GM18873 (cell line): Measurements from ENCODE around the gene CEP192.
"Not testable (repeated sequence)": the region's sequence is repeated elsewhere in the genome, so short reads cannot be mapped to it uniquely, and the experiment has no call there.

Experiments
- ATAC-seq: cut with Tn5 transposase; IDR thresholded peaks from one replicate; pipeline ENCODE4 v1.9.1; 2021; ENCODE audit warnings: mild to moderate bottlenecking, moderate library complexity, moderate number of reproducible peaks; ENCODE audit not compliant: unreplicated experiment, low FRiP score

The CEP192 gene

GRCh38 chr18:13028869-13029268 is 37.7 kb downstream of the CEP192 start:
- no peak for ATAC-seq

- no peak for ATAC-seq
Measured at GRCh38 chr18:13032173-13032572, 41.0 kb downstream of the CEP192 start.

DNA sequence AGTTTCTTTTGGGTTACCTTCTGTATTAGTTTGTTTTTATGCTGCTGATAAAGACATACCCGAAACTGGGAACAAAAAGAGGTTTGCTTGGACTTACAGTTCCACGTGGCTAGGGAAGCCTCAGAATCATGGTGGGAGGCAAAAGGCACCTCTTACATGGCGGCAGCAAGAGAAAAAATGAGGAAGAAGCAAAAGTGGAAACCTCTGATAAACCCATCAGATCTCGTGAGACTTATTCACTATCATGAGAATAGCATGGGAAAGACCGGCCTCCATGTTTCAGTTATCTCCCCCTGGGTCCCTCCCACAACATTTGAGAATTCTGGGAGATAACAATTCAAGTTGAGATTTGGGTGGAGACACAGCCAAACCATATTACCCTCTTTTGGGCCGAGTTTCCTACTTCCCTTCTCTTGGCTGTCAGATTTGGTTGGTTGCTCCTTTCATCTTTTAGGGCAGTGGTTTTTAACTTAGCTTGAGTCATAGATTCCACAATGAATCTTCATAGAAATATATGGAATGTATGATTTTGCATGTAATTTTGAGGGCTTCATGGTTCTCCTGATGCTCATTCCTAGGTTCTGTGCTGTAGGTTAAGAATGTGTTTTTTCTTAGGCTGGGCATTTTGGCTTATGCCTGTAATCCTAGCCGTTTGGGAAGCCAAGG is 44.2 kb downstream of the CEP192 start:
- ATAC-seq: no peak

DNA sequence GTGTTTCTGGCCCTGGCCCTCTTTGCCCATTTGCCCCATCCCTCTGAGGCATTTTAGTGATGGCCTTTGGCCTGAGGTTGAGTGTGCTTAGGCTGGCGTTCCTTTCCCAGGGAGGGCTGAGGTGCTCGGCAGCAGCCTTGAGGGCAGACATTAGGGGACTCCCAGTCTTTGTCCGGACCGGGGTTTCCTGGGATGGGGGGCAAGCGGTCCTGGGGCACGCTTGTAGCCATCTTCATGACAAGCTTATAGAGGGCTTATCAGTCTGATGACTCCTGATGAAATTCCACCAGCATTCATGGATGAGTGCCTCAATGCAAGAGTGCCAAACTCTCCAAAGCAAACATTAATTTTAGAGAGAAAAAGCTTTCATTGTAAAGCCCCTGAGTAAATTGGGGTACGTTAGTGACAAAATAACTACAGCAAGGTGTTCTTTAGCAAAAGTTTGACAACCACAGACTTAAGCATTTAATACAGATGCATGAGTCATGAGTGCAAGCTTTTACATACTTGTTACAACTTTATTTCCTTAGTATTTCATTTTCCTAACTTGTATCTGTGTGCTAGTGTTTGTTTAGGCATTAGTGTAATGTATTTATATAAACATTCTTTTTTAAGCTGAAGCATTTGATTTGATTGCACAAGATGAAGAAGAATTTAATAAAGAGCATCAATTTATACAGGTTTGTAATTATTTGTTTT is 45.6 kb downstream of the CEP192 start:
- ATAC-seq: no peak

DNA sequence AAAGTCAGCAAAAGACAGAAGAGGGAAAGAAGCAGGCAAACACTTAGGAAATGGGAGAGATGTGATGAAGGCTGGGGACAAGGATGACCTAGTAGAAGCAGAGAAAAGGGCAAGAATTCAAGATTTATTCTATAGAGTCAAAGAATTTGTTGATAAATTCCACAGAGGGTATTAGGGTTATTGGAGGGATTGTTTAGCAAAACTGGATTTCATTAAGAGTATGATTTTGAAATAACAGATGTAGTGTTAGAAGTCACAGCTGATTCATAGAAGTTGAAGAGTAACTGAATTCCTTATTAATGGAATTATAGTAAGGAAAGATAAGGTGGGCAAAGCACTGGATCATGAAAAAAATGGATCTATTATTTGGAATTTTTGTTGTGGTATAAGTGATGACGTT is 48.6 kb downstream of the CEP192 start:
- no peak for ATAC-seq

DNA sequence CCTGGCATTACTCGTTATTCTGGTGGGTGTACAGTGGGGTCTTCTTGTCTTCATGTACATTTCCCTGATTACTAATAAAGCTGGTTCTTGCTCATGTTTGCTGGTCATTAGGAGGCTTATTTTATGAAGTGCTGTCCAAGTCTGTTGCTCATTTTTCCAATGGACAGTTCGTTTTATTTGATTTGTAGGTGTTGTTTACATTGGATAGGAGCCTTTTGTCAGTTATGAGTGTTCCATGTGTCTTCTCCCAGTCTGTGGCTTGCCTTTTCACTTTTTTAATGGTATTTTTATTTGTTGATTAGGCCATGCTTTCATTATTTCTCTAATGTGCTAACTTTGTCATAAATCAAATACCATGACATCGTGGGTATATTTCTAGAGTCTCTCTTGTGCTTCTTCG is 51.9 kb downstream of the CEP192 start:
- ATAC-seq: no peak

GRCh38 chr18:13048061-13048595 is 57.0 kb downstream of the CEP192 start:
- no peak for ATAC-seq

GRCh38 chr18:13051159-13051558 is 60.0 kb downstream of the CEP192 start:
- ATAC-seq: no peak

DNA sequence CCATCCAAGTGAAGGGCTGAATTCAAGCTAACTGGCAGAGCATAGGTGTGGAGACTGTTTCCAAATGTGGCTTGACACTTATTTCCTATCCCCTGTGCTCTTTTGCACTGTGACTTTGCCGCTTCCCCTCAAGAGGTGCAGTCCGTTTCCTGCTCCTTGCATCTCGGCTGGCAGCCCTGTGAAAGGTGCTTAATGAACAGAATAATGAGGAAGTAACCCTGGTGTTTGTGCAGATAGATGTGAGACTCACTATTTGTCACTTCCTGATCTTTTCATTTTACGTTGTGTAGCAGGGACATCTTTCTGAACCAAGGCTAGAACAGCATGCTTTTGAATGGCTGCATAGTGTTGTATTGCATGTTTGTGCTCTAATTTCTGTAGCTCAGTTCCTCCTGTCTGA is 60.8 kb downstream of the CEP192 start:
- ATAC-seq: no peak

DNA sequence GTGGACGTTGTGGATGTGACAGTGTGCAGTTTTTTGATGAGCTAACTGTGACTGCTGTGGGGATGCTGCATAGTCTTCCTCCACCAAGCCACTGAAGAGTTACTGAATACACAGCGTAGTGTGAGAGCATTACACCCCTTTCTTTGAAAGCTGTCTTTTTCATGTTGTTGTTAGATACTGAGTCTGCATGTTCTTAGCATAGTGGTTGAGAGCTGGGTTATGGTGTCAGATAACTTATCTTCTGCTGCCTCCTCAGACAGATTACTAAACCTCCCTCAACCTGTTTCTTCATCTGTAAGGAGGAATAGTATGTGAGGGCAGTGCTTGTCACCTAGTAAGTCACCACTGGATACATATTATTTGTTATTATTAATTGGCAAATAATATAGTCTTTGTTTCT is 63.2 kb downstream of the CEP192 start:
- no peak for ATAC-seq

- ATAC-seq: no peak
Measured at GRCh38 chr18:13061630-13062189, 70.5 kb downstream of the CEP192 start.

- ATAC-seq: no peak
Measured at GRCh38 chr18:13067124-13067523, 76.0 kb downstream of the CEP192 start.

GRCh38 chr18:13067966-13068365 is 76.8 kb downstream of the CEP192 start:
- no peak for ATAC-seq

DNA sequence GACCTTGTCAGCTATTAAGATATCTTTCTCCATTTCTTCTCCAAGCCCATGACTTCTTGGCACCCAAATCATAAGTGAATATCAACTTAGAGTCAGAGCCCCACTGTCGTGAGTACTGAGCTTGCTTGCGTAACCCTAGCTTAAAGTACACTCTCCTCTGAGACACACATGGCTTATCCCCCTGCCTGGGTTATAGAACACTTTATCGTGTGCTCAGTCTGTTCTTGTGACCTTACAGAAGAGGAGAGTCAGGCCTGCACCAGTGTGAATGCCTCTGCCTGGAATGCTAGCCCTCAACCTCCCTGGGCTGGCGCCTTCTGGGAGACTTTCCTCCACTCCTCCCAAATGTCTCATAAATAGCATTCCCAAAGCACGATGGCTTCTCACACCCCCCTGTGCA is 79.3 kb downstream of the CEP192 start:
- ATAC-seq: no peak

DNA sequence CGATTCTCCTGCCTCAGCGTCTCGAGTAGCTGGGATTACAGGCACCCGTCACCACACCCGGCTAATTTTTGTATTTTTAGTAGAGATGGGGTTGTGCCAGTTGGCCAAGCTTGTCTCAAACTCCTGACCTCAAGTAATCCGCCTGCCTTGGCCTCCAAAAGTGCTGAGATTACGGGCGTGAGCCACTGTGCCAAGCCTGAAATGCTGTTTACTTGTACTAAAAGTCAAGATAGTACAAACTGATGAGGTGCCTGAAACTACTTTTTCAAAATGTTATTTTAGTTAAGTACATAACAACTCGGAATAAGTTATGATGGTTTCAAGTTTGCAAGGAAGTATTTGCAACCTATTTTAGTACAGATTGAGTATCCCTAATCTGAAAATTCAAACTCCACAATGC is 85.7 kb downstream of the CEP192 start:
- no peak for ATAC-seq

- no peak for ATAC-seq
Measured at GRCh38 chr18:13077473-13077872, 86.3 kb downstream of the CEP192 start.

GRCh38 chr18:13078065-13078464 is 86.9 kb downstream of the CEP192 start:
- not testable (repeated sequence) for ATAC-seq

- no peak for ATAC-seq
Measured at GRCh38 chr18:13086906-13087305, 95.7 kb downstream of the CEP192 start.

GRCh38 chr18:13095466-13095865 is 104.3 kb downstream of the CEP192 start:
- ATAC-seq: no peak

DNA sequence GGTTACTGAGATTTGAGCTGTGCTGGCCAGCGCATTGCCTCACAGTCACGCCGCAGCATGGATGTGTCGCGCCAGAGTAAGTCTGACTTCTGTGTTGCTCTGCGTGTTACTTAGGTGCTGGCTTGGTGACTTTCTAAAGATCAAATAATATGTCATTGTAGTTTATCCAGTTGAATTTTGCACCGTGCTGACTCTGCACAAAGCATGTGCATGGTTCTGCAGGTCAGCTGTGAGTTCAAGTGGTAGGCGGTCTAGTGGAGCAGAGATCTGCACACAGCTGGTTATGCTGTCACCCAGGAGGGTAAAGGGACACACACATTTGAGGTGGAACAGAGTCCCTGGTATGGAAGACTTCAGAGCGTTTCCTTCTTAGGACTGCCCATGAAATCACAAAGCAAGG is 105.1 kb downstream of the CEP192 start:
- ATAC-seq: no peak

- no peak for ATAC-seq
Measured at GRCh38 chr18:13096719-13097118, 105.6 kb downstream of the CEP192 start.

- ATAC-seq: not testable (repeated sequence)
Measured at GRCh38 chr18:13098104-13098503, 106.9 kb downstream of the CEP192 start.
